ENCODE results near the gene SUPT16H. TPM values are rescaled to one million over a fixed set of nuclear protein-coding genes. Genes with fewer than 3 reads are reported as not detected.

The SUPT16H gene
- total RNA-seq, 1 experiment from 2014 or later = 210 TPM

DNA sequence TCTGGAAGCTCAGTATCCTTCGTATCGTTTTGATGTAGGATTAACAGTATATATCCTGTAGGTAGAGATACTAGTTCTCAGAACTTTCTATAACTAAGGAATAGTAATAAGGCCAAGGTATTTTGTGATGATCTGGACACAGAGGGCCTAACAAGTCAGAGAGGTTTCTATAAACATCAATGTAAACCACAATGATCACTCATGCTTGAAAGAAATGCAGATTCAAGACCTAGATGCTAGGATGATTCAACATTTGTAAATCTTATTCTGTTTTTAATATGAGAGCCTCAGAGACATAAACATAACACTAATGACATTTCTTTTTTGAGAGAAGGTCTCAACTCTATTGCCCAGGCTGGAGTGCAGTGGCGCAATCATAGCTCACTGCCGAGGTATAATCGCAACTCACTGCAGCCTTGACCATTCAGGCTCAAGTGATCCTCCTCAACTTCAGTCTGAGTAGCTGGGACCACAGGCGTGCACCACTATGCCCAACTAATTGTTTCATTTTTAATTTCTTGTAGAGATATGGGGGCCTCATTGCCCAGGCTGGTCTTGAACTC lies 16.2 kb downstream of the SUPT16H start:
- Histone ChIP-seq H2AK5ac (ENCODE audit: insufficient read length, low read length) (no peak overlapping the region), H3K4me2 (ENCODE audit: insufficient read depth, insufficient read length, low read length) (no peak overlapping the region), H3K14ac (ENCODE audit: insufficient read depth, low read length) (no peak overlapping the region), H2BK20ac (ENCODE audit: low read depth, low read length, poor library complexity, severe bottlenecking) (no peak overlapping the region), H3K27ac (ENCODE audit: insufficient read length, low read depth, low read length) (no peak overlapping the region), H2BK5ac (ENCODE audit: insufficient read length, low read length) (no peak overlapping the region), H3K27me3 (ENCODE audit: insufficient read depth, low read length) (no peaks in the 10 kb centered on the region), H3T11ph (ENCODE audit: low read length) (no peak overlapping the region), H3K79me1 (ENCODE audit: insufficient read depth, low read depth, low read length, poor library complexity, severe bottlenecking) (no peaks in the 10 kb centered on the region), H2AFZ (ENCODE audit: low read length) (no peak overlapping the region), H3K9ac (ENCODE audit: extremely low read depth, insufficient read length, low read length) (no peak overlapping the region), H4K20me1 (ENCODE audit: control insufficient read depth, insufficient read depth, insufficient read length) (no peaks in the 10 kb centered on the region), H3K23ac (ENCODE audit: insufficient read length, low read depth, low read length) (no peak overlapping the region), H3K4ac (ENCODE audit: low read depth, low read length) (no peak overlapping the region), H2BK15ac (ENCODE audit: low read depth, low read length) (no peak overlapping the region), H4K5ac (ENCODE audit: insufficient read length, low read depth, low read length) (no peak overlapping the region), H2BK12ac (ENCODE audit: insufficient read length, low read depth, low read length) (no peak overlapping the region), H4K91ac (ENCODE audit: insufficient read length, low read depth, low read length) (no peak overlapping the region), H2BK120ac (ENCODE audit: low read depth, low read length, poor library complexity, severe bottlenecking) (no peak overlapping the region), H3K23me2 (ENCODE audit: insufficient read length, low read depth, low read length, poor library complexity, severe bottlenecking) (no peaks in the 10 kb centered on the region), H3K9me3 (ENCODE audit: control insufficient read depth, low read depth, low read length) (no peaks in the 10 kb centered on the region), H3K18ac (ENCODE audit: insufficient read length, low read depth, low read length) (no peak overlapping the region), H4K8ac (replicated peaks; ENCODE audit: insufficient read length, low read depth, low read length) (no peak overlapping the region), H3K79me2 (ENCODE audit: insufficient read depth, low read length) (no peaks in the 10 kb centered on the region), H3K4me1 (ENCODE audit: insufficient read depth, low read length) (no peaks in the 10 kb centered on the region), H3K56ac (ENCODE audit: insufficient read length, low read depth, low read length) (no peak overlapping the region)
- TF ChIP-seq, protein P1, sequence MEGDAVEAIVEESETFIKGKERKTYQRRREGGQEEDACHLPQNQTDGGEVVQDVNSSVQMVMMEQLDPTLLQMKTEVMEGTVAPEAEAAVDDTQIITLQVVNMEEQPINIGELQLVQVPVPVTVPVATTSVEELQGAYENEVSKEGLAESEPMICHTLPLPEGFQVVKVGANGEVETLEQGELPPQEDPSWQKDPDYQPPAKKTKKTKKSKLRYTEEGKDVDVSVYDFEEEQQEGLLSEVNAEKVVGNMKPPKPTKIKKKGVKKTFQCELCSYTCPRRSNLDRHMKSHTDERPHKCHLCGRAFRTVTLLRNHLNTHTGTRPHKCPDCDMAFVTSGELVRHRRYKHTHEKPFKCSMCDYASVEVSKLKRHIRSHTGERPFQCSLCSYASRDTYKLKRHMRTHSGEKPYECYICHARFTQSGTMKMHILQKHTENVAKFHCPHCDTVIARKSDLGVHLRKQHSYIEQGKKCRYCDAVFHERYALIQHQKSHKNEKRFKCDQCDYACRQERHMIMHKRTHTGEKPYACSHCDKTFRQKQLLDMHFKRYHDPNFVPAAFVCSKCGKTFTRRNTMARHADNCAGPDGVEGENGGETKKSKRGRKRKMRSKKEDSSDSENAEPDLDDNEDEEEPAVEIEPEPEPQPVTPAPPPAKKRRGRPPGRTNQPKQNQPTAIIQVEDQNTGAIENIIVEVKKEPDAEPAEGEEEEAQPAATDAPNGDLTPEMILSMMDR (conservative IDR thresholded peaks at IDR 0.05) = no peak
- no peak overlapping the region for H3K4me3 Mint-ChIP-seq
- no peak overlapping the region; a peak in 1 of 7 replicates for H3K27ac Mint-ChIP-seq
- peaks cover 54 to 99% (median 93%) of the 10 kb centered on the region in 3 experiments; a peak in 6 of 7 replicates for H3K36me3 Mint-ChIP-seq (ENCODE audit: insufficient read depth in 1 of 3, low read depth in 3 of 3)
- no peaks in the 10 kb centered on the region for H3K27me3 Mint-ChIP-seq (ENCODE audit: low read depth)
- DNase-seq = no peak
- no peaks in the 10 kb centered on the region for H3K9me3 Mint-ChIP-seq
- H3K4me1 Mint-ChIP-seq = no peaks in the 10 kb centered on the region
- WGBS (ENCODE audit: extremely low coverage, insufficient read length, low lambda C conversion rate) = no CpG with 5 or more reads among the region's 6 CpGs
